ENCODE results near the gene SYT12.

The SYT12 gene

GRCh38 chr11:66981976-66982578 lies 40.9 kb upstream of the SYT12 start:
- no peak overlapping the region for H3K27ac ChIP-seq (ENCODE audit: low read length)
- H3K4me1 ChIP-seq (ENCODE audit: insufficient read depth, low read length) = peaks cover 16% of the 10 kb centered on the region
- peak overlapping the region; percentile 20; the same call in 1 of the 2 replicates for H3K4me2 ChIP-seq (ENCODE audit: insufficient read depth, low read length)
- ATAC-seq (ENCODE audit: insufficient read depth, low read depth) = peak; percentile 95
- no peaks in the 10 kb centered on the region for H3K9me3 ChIP-seq (ENCODE audit: insufficient read depth, low read length, severe bottlenecking)
- peaks cover 3% of the 10 kb centered on the region; the same call in 1 of the 2 replicates for H4K20me1 ChIP-seq (ENCODE audit: insufficient read depth, low read length)
- H3K27me3 ChIP-seq (ENCODE audit: insufficient read depth, low read length, poor library complexity) = peaks cover 3% of the 10 kb centered on the region
- TF ChIP-seq EZH2 (IDR thresholded peaks at IDR 0.05; ENCODE audit: borderline replicate concordance, low read depth, low read length, severe bottlenecking) = no peak
- TF ChIP-seq, protein P1, sequence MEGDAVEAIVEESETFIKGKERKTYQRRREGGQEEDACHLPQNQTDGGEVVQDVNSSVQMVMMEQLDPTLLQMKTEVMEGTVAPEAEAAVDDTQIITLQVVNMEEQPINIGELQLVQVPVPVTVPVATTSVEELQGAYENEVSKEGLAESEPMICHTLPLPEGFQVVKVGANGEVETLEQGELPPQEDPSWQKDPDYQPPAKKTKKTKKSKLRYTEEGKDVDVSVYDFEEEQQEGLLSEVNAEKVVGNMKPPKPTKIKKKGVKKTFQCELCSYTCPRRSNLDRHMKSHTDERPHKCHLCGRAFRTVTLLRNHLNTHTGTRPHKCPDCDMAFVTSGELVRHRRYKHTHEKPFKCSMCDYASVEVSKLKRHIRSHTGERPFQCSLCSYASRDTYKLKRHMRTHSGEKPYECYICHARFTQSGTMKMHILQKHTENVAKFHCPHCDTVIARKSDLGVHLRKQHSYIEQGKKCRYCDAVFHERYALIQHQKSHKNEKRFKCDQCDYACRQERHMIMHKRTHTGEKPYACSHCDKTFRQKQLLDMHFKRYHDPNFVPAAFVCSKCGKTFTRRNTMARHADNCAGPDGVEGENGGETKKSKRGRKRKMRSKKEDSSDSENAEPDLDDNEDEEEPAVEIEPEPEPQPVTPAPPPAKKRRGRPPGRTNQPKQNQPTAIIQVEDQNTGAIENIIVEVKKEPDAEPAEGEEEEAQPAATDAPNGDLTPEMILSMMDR (IDR thresholded peaks at IDR 0.05; ENCODE audit: borderline replicate concordance, extremely low read depth, low read length, poor library complexity, severe bottlenecking) = no peak
- H2AFZ ChIP-seq (ENCODE audit: low read depth, low read length) = no peak overlapping the region
- H3K9ac ChIP-seq (ENCODE audit: low read depth, low read length) = no peak overlapping the region
- H3K79me2 ChIP-seq (ENCODE audit: insufficient read depth, low read length) = no peaks in the 10 kb centered on the region
- DNase-seq = peak; percentile 85
- H3K4me3 ChIP-seq (ENCODE audit: low read depth in 1 of 2, low read length in 2 of 2) = no peak overlapping the region
- H3K36me3 ChIP-seq (ENCODE audit: insufficient read depth, low read length) = no peaks in the 10 kb centered on the region

- H3K4me1 ChIP-seq (ENCODE audit: insufficient read depth, low read length) = peaks cover 16% of the 10 kb centered on the region
- no peak overlapping the region for H3K4me2 ChIP-seq (ENCODE audit: insufficient read depth, low read length)
- no peak overlapping the region for H2AFZ ChIP-seq (ENCODE audit: low read depth, low read length)
- H3K9ac ChIP-seq (ENCODE audit: low read depth, low read length) = no peak overlapping the region
- H3K36me3 ChIP-seq (ENCODE audit: insufficient read depth, low read length) = no peaks in the 10 kb centered on the region
- no peaks in the 10 kb centered on the region for H3K79me2 ChIP-seq (ENCODE audit: insufficient read depth, low read length)
- no peak overlapping the region for H3K4me3 ChIP-seq (ENCODE audit: low read depth in 1 of 2, low read length in 2 of 2)
- DNase-seq = no peak
- peaks cover 3% of the 10 kb centered on the region for H3K27me3 ChIP-seq (ENCODE audit: insufficient read depth, low read length, poor library complexity)
- no peak for ATAC-seq (ENCODE audit: insufficient read depth, low read depth)
- no peak overlapping the region for H3K27ac ChIP-seq (ENCODE audit: low read length)
- TF ChIP-seq, protein P1 (IDR thresholded peaks at IDR 0.05; ENCODE audit: borderline replicate concordance, extremely low read depth, low read length, poor library complexity, severe bottlenecking) = no peak
- TF ChIP-seq EZH2 (IDR thresholded peaks at IDR 0.05; ENCODE audit: borderline replicate concordance, low read depth, low read length, severe bottlenecking) = no peak
- no peaks in the 10 kb centered on the region for H3K9me3 ChIP-seq (ENCODE audit: insufficient read depth, low read length, severe bottlenecking)
- peaks cover 3% of the 10 kb centered on the region; the same call in 1 of the 2 replicates for H4K20me1 ChIP-seq (ENCODE audit: insufficient read depth, low read length)
Measured at GRCh38 chr11:66983275-66983924, 39.5 kb upstream of the SYT12 start.

DNA sequence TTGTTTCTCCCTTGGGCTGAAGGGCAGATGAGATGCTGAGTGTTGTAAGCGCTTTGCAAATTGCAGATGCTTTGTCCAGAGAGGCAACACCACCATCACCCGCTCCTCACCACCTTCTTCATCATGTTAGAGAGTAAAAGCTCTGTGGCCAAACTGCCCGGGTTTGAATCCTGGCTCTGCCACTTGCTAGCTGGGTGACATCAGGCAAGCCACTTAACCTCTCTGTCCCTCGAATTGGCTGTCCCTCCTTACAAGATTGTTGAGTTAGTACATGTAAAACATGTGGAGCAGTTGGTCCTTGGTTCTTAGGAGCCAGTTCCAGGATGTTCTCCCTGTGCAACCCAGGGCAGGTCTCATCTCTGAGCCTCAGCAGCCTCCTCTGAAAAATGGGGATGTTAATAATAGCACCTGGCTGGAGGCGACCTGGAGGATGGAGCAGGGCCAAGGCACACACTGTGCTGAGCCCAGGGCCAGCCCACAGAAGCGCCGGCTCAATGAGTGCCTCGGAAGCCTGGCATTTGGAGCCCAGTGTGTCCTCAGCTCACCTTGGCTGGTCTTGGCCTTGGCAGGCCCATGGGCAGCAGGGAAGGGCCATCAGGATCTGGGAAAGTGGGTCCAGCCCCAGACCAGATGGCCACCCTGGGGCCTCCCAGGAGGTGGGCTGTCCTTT lies 37.3 kb upstream of the SYT12 start:
- Histone ChIP-seq H3K4me2 (ENCODE audit: insufficient read depth, low read length) (no peak overlapping the region), H3K79me2 (ENCODE audit: insufficient read depth, low read length) (no peaks in the 10 kb centered on the region), H4K20me1 (ENCODE audit: insufficient read depth, low read length) (peaks cover 3% of the 10 kb centered on the region; the same call in 1 of the 2 replicates), H3K4me3 (ENCODE audit: low read depth in 1 of 2, low read length in 2 of 2) (no peak overlapping the region), H3K36me3 (ENCODE audit: insufficient read depth, low read length) (no peaks in the 10 kb centered on the region), H3K9me3 (ENCODE audit: insufficient read depth, low read length, severe bottlenecking) (no peaks in the 10 kb centered on the region), H3K9ac (ENCODE audit: low read depth, low read length) (no peak overlapping the region), H2AFZ (ENCODE audit: low read depth, low read length) (no peak overlapping the region), H3K27ac (ENCODE audit: low read length) (no peak overlapping the region), H3K4me1 (ENCODE audit: insufficient read depth, low read length) (peaks cover 16% of the 10 kb centered on the region), H3K27me3 (ENCODE audit: insufficient read depth, low read length, poor library complexity) (peaks cover 3% of the 10 kb centered on the region)
- no peak for ATAC-seq (ENCODE audit: insufficient read depth, low read depth)
- TF ChIP-seq EZH2 (IDR thresholded peaks at IDR 0.05; ENCODE audit: borderline replicate concordance, low read depth, low read length, severe bottlenecking) = no peak
- TF ChIP-seq, protein P1 (IDR thresholded peaks at IDR 0.05; ENCODE audit: borderline replicate concordance, extremely low read depth, low read length, poor library complexity, severe bottlenecking) = no peak
- no peak for DNase-seq
